ENCODE data around the gene SMC2. TPM values are rescaled to one million over a fixed set of nuclear protein-coding genes. Genes with fewer than 3 reads are reported as not detected.

Gene SMC2
- total RNA-seq, 1 experiment from 2014 or later, result 36.4 TPM

DNA sequence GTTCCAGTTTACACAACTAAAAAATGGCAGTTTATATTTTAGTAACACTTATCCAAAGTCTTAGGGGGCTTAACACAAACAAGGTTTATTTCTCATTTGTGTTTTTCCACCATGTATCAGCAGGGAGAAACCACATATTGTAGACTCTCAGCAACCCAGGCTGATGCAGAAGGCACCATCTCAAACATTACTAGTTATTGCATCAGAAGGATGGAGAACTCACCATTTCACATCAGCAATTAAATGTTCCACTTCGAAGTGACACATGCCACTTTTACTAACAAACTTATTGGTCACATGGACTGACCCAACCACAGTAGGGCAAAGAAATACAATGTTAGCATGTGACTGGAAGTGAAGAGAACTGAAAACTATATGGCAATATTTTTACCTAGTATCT is 22.5 kb upstream of the SMC2 start:
- CTCF ChIA-PET, result no interaction called here

DNA sequence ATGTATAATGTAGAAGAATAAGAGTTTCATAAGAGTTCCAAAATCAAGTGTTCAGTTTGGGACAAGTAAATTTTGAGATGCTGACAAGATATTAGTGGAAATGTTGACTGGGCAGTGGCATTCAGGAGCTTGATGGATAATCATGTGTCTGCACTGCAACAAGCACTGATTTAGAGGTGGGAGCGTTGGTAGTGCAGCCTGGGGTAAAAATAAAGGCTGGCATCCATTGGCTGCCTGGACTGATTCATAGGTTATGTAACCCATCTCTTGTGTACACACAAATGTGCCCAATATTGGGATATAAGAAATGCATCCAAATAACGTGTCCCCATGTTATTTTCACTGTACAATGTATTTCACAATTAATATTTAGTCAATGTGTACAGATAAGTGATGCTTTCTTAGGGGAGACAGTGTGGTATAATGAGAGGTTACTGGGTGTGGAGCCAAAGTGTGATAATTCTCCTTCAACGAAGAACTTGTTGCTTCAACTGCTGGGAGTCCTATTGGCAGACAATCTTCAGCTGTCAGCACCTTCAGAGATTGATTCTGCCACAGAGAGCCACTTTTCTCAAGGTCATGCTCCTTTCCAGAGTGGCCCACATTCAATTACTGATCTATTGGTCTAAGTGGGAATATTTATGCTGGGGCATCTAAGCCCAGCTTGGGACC is 20.9 kb upstream of the SMC2 start:
- H3K9me3 Mint-ChIP-seq (ENCODE audit: unreplicated experiment), result peaks cover 8% of the 10 kb centered on the region
- H3K4me3 Mint-ChIP-seq (ENCODE audit: unreplicated experiment), result no peak overlapping the region
- Histone ChIP-seq H3K27me3 (replicated peaks; ENCODE audit: control insufficient read depth, insufficient read depth, low read length) (no peaks in the 10 kb centered on the region), H3K9me3 (no peaks in the 10 kb centered on the region), H3K36me3 (ENCODE audit: control insufficient read depth, insufficient read depth, low read length) (no peaks in the 10 kb centered on the region), H3K4me1 (peaks cover 24% of the 10 kb centered on the region), H3K4me3 (ENCODE audit: low read depth, low read length) (no peak overlapping the region)
- CTCF ChIA-PET, result no interaction called here
- POLR2A ChIA-PET, result no interaction called here
- intact Hi-C loops (cut with micrococcal nuclease; ENCODE audit: unreplicated experiment), result no loop called here
- no TSS peak for BruUV-seq (replicated peaks)
- no peaks in the 10 kb centered on the region for H3K36me3 Mint-ChIP-seq (ENCODE audit: insufficient read depth, unreplicated experiment)
- peaks cover 7% of the 10 kb centered on the region for H3K4me1 Mint-ChIP-seq (ENCODE audit: low read depth, unreplicated experiment)
- no peak for DNase-seq
- H3K27ac Mint-ChIP-seq (ENCODE audit: unreplicated experiment), result no peak overlapping the region
- TF ChIP-seq, protein P1, sequence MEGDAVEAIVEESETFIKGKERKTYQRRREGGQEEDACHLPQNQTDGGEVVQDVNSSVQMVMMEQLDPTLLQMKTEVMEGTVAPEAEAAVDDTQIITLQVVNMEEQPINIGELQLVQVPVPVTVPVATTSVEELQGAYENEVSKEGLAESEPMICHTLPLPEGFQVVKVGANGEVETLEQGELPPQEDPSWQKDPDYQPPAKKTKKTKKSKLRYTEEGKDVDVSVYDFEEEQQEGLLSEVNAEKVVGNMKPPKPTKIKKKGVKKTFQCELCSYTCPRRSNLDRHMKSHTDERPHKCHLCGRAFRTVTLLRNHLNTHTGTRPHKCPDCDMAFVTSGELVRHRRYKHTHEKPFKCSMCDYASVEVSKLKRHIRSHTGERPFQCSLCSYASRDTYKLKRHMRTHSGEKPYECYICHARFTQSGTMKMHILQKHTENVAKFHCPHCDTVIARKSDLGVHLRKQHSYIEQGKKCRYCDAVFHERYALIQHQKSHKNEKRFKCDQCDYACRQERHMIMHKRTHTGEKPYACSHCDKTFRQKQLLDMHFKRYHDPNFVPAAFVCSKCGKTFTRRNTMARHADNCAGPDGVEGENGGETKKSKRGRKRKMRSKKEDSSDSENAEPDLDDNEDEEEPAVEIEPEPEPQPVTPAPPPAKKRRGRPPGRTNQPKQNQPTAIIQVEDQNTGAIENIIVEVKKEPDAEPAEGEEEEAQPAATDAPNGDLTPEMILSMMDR (IDR thresholded peaks at IDR 0.05; ENCODE audit: insufficient read depth in 1 of 2, low read depth in 1 of 2, low read length in 1 of 2, severe bottlenecking in 1 of 2, unreplicated experiment in 1 of 2), result no peak
- no peaks in the 10 kb centered on the region for H3K27me3 Mint-ChIP-seq (ENCODE audit: insufficient read depth, unreplicated experiment)

More for the DNA sequence above, 22.5 kb upstream of the SMC2 start:
- Mint-ChIP-seq H3K27ac (ENCODE audit: unreplicated experiment) (no peak overlapping the region), H3K27me3 (ENCODE audit: insufficient read depth, unreplicated experiment) (no peaks in the 10 kb centered on the region), H3K4me3 (ENCODE audit: unreplicated experiment) (no peak overlapping the region), H3K4me1 (ENCODE audit: low read depth, unreplicated experiment) (peaks cover 7% of the 10 kb centered on the region), H3K36me3 (ENCODE audit: insufficient read depth, unreplicated experiment) (no peaks in the 10 kb centered on the region), H3K9me3 (ENCODE audit: unreplicated experiment) (peaks cover 4% of the 10 kb centered on the region)
- intact Hi-C loops (cut with micrococcal nuclease; ENCODE audit: unreplicated experiment), result no loop called here
- no peaks in the 10 kb centered on the region for H3K9me3 ChIP-seq
- DNase-seq, result no peak
- BruUV-seq (replicated peaks), result no TSS peak
- POLR2A ChIA-PET, result no interaction called here
- H3K27me3 ChIP-seq (replicated peaks; ENCODE audit: control insufficient read depth, insufficient read depth, low read length), result no peaks in the 10 kb centered on the region
- TF ChIP-seq, protein P1 (IDR thresholded peaks at IDR 0.05; ENCODE audit: insufficient read depth in 1 of 2, low read depth in 1 of 2, low read length in 1 of 2, severe bottlenecking in 1 of 2, unreplicated experiment in 1 of 2), result no peak
- no peak overlapping the region for H3K4me3 ChIP-seq (ENCODE audit: low read depth, low read length)
- H3K36me3 ChIP-seq (ENCODE audit: control insufficient read depth, insufficient read depth, low read length), result no peaks in the 10 kb centered on the region
- peaks cover 17% of the 10 kb centered on the region for H3K4me1 ChIP-seq

DNA sequence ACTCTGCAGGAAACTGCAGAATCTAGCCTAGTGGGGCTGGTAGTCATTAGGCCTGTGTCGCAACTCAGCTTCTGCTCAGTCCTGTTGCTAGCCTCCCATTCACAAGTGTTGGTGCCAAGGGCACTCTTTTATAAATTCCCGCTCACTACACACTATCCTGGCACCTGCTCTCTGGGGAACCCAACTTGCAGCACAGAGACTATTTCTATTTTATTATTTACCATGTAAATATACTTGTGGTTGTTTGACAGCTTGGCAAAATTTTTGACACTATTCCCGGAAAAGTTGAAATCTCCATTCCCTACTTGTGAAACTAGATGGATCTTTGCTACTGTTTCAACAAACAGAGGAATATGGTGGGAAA is 20.4 kb upstream of the SMC2 start:
- H3K4me3 ChIP-seq (ENCODE audit: low read depth, low read length), result no peak overlapping the region
- intact Hi-C loops (cut with micrococcal nuclease; ENCODE audit: unreplicated experiment), result no loop called here
- Mint-ChIP-seq H3K27me3 (ENCODE audit: insufficient read depth, unreplicated experiment) (no peaks in the 10 kb centered on the region), H3K27ac (ENCODE audit: unreplicated experiment) (no peak overlapping the region), H3K4me3 (ENCODE audit: unreplicated experiment) (no peak overlapping the region), H3K9me3 (ENCODE audit: unreplicated experiment) (peaks cover 13% of the 10 kb centered on the region), H3K4me1 (ENCODE audit: low read depth, unreplicated experiment) (peaks cover 6% of the 10 kb centered on the region), H3K36me3 (ENCODE audit: insufficient read depth, unreplicated experiment) (no peaks in the 10 kb centered on the region)
- H3K9me3 ChIP-seq, result no peaks in the 10 kb centered on the region
- TF ChIP-seq, protein P1 (IDR thresholded peaks at IDR 0.05; ENCODE audit: insufficient read depth in 1 of 2, low read depth in 1 of 2, low read length in 1 of 2, severe bottlenecking in 1 of 2, unreplicated experiment in 1 of 2), result no peak
- ChIA-PET CTCF (no interaction called here), POLR2A (no interaction called here)
- H3K27me3 ChIP-seq (replicated peaks; ENCODE audit: control insufficient read depth, insufficient read depth, low read length), result no peaks in the 10 kb centered on the region
- DNase-seq, result no peak
- H3K36me3 ChIP-seq (ENCODE audit: control insufficient read depth, insufficient read depth, low read length), result no peaks in the 10 kb centered on the region
- no TSS peak for BruUV-seq (replicated peaks)
- peaks cover 29% of the 10 kb centered on the region for H3K4me1 ChIP-seq

Data from Caco-2 (cell line).